Cardiac muscle cell (in vitro differentiated cells and primary cell): ENCODE results near the gene SURF6. TPM values are rescaled to one million over a fixed set of nuclear protein-coding genes. Genes with fewer than 3 reads are reported as not detected.
"Not testable (repeated sequence)": the region's sequence is repeated elsewhere in the genome, so short reads cannot be mapped to it uniquely, and the experiment has no call there.

ENCODE experiments used
- DNase-seq, 2 donors: peaks; one replicate each; pipeline versions ENCODE4 v3.0.0 to v3.0.0-alpha.2; 2010 to 2017; ENCODE audit warnings: low read depth in 1 of 2, low spot score in 1 of 2
- H3K27ac ChIP-seq: fragments of 200-600 bp; sonication (generic); 2 replicates; pipeline ENCODE4 v1.5.1; 2016
- H3K27me3 ChIP-seq: fragments of 200-600 bp; sonication (generic); 2 replicates; pipeline ENCODE4 v1.6.0; 2016; ENCODE audit warnings: control low read depth
- H3K36me3 ChIP-seq: fragments of 200-600 bp; sonication (generic); 2 replicates; pipeline ENCODE4 v1.5.1; 2016; ENCODE audit warnings: control low read depth
- H3K4me1 ChIP-seq: fragments of 200-600 bp; sonication (generic); 2 replicates; pipeline ENCODE4 v1.8.1; 2017; ENCODE audit warnings: low read depth, mild to moderate bottlenecking, mixed run types
- H3K4me3 ChIP-seq: fragments of 200-600 bp; sonication (generic); 2 replicates; pipeline ENCODE4 v1.5.1; 2016; ENCODE audit warnings: mild to moderate bottlenecking
- H3K9me3 ChIP-seq: fragments of 200-600 bp; sonication (generic); 2 replicates; pipeline ENCODE4 v1.5.1; 2017; ENCODE audit warnings: low read depth, mild to moderate bottlenecking, control low read depth
- polyA plus RNA-seq: library from polyadenylated mRNA; unstranded; fragments of >200 nt; fragmentation: Nextera tagmentation; extraction: Ambion mirVana; gene quantifications from 2 replicates; pipeline ENCODE4 v1.2.1, GENCODE V29; 2016
- total RNA-seq: library from RNA; depleted of rRNA; stranded (reverse); fragments of >200 nt; gene quantifications from 2 replicates; pipeline ENCODE4 v1.2.3, GENCODE V29; 2016
- TF ChIP-seq, protein P1 (sequence below): IDR thresholded peaks from 2 replicates; pipeline ENCODE4 v1.5.1; 2012; ENCODE audit warnings: low read depth, mild to moderate bottlenecking, low read length

SURF6 gene
- total and polyA plus RNA-seq, 2 experiments from 2014 or later = 26.9 to 33.6 TPM

DNA sequence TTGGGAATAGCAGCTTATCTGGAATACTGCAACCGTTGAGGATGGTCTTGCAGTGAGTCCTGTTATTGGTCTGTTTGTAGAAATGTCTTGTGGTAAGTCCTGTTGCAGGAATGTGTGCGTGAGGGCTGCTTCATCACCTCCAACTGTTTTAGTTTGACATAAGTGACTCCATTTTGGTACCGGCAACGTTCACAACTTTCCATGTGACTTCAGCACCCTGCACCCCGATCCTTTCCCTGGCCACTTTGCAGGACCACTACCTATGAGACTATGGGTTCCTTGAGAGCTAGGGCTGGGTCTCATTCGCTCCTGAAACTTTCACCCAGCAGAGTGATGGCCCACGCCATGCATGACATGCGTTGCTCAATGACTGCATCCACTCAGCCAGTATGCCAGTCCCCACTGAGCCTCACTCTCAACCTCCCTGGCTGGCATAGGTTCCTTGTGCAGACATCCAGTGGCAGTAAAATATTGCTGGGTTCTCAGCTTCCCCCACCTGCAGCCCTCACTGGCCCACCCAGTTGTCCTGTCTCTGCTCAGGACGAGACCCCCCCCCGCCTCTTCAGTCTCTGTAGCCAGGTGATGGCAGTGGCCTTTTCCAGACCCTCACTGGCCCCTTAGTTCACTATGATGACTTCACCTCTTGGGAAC, 8.0 kb downstream of the SURF6 start:
- Histone ChIP-seq H3K27me3 (no peaks in the 10 kb centered on the region), H3K4me1 (no peaks in the 10 kb centered on the region), H3K36me3 (peaks cover 24% of the 10 kb centered on the region), H3K27ac (no peak overlapping the region), H3K9me3 (no peaks in the 10 kb centered on the region), H3K4me3 (no peak overlapping the region)
- TF ChIP-seq, protein P1, sequence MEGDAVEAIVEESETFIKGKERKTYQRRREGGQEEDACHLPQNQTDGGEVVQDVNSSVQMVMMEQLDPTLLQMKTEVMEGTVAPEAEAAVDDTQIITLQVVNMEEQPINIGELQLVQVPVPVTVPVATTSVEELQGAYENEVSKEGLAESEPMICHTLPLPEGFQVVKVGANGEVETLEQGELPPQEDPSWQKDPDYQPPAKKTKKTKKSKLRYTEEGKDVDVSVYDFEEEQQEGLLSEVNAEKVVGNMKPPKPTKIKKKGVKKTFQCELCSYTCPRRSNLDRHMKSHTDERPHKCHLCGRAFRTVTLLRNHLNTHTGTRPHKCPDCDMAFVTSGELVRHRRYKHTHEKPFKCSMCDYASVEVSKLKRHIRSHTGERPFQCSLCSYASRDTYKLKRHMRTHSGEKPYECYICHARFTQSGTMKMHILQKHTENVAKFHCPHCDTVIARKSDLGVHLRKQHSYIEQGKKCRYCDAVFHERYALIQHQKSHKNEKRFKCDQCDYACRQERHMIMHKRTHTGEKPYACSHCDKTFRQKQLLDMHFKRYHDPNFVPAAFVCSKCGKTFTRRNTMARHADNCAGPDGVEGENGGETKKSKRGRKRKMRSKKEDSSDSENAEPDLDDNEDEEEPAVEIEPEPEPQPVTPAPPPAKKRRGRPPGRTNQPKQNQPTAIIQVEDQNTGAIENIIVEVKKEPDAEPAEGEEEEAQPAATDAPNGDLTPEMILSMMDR = no peak
- DNase-seq = no peak

DNA sequence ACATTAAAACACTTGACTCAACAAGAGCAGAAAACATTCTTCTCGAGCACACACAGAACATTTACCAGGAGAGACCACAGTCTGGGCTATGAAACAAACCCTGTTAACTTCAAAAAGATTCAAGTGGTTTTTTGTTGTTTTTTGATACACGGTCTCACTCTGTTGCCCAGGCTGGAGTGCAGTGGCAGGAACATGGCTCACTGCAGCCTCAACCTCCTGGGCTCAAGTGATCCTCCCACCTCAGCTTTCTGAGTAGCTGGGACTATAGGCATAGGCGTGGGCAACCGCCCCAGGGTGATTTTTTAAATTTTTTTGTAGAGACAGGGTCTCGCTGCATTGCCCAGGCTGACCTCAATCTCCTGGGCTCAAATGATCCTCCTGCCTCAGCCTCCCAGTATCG, 9.0 kb downstream of the SURF6 start:
- H3K27me3 ChIP-seq, H3K27ac ChIP-seq, H3K4me3 ChIP-seq, H3K9me3 ChIP-seq, DNase-seq, H3K4me1 ChIP-seq: not testable (repeated sequence)
- H3K36me3 ChIP-seq = peaks cover 19% of the 10 kb centered on the region

DNA sequence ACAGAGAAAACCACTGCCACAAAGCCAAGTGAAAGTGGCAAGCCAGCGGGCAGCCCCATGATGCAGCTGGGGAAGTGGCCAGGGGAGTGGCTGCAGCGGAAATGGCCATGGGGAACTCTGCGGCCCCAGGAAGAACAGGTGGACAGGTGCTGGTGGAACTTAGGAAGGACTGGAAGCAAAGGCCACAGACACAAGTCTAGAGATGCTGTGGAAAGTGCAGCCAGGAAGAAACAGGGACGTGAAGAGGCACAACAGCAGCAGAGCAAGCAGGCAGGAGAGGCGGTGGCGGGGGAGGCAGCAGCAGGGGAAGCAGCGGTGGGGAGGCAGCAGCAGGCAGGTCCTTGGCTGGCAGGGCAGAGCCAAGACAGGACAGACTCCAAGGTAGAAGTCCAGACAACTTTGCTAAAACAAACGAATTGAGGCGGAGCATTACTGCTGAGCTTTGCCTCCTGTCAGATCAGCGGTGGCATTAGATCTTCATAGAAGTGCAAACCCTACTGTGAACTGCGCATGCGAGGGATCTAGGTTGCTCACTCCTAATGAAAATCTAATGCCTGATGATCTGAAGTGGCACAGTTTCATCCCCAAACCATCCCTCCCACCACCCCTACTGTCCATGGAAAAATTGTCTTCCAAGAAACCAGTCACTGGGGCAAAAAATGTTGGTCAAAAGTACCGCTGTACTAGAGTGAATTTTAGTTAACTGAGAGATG, 11.8 kb downstream of the SURF6 start:
- H3K9me3 ChIP-seq = no peaks in the 10 kb centered on the region
- TF ChIP-seq, protein P1 = no peak
- H3K4me3 ChIP-seq = no peak overlapping the region
- no peak overlapping the region for H3K27ac ChIP-seq
- no peak for DNase-seq
- no peaks in the 10 kb centered on the region for H3K27me3 ChIP-seq
- H3K36me3 ChIP-seq = no peaks in the 10 kb centered on the region
- H3K4me1 ChIP-seq = no peaks in the 10 kb centered on the region

DNA sequence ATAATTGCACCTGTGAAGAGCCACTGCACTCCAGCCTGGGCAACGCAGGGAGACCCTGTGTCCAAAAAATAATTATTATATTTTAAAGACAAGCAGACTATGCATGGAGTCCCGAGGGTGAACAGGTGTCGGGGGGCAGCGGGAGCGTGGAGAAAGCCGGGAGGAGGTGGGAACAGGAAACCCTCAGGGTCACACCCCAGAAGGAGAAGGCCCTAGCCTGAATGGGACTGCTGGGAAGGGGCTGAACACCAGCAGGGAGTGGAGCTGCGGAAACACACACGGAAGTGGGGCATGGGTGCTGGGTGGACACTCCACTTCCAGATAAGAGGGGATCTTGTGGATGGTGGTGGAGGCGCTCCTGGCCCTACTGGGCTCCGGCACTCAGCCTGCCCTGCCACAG, 12.8 kb downstream of the SURF6 start:
- Histone ChIP-seq H3K36me3 (no peaks in the 10 kb centered on the region), H3K27ac (no peak overlapping the region), H3K4me1 (no peaks in the 10 kb centered on the region), H3K27me3 (no peaks in the 10 kb centered on the region), H3K9me3 (no peaks in the 10 kb centered on the region), H3K4me3 (no peak overlapping the region)
- no peak for DNase-seq
- TF ChIP-seq, protein P1 = no peak

DNA sequence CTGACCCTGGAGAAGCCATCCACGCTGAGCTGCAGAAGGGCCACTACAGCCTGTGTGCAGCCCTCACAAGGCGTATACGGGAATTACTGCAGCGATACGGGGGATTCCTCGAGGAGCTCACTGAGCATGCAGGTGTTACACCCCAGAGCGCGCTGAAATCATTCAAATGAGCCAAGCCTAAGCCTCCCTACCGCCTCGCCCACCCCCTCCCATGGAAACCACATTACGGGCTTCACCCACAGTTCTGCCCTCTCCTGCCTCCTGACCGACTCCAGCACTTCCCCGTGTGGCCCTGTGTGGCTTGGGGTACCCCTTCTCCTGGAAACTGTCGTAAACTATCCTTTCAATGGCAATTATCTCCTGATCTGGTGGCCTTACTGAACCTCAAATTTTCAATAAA, 13.3 kb downstream of the SURF6 start:
- TF ChIP-seq, protein P1 = no peak
- no peaks in the 10 kb centered on the region for H3K36me3 ChIP-seq
- no peaks in the 10 kb centered on the region for H3K4me1 ChIP-seq
- H3K27ac ChIP-seq = no peak overlapping the region
- no peaks in the 10 kb centered on the region for H3K9me3 ChIP-seq
- no peak for DNase-seq
- H3K4me3 ChIP-seq = no peak overlapping the region
- H3K27me3 ChIP-seq = no peaks in the 10 kb centered on the region

DNA sequence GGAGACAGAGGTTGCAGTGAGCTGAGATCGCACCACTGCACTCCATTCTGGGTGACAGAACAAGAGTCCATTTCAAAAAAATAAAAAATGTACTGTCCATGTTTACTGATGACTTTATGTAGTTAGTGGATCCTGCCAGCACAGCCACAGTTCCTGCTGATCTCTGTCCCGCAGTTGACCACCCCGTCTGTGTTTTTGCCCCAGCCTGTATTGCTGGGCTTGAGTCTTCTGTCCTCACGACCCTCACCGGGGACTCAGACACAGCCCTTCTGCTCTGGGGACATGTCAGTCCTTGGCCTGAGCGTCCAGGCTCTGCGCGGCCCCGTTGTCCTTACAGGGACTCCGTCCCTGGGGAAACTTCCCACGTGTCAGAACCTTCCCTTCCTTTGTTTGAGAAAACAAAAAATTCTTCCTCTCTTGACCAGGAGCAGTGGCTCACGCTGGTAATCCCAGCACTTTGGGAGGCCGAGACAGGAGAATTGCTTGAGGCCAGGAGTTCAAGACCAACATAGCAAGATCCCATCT, 14.5 kb downstream of the SURF6 start:
- H3K27me3 ChIP-seq = no peaks in the 10 kb centered on the region
- no peak for DNase-seq
- no peaks in the 10 kb centered on the region for H3K9me3 ChIP-seq
- no peaks in the 10 kb centered on the region for H3K4me1 ChIP-seq
- no peaks in the 10 kb centered on the region for H3K36me3 ChIP-seq
- no peak overlapping the region for H3K4me3 ChIP-seq
- no peak overlapping the region for H3K27ac ChIP-seq
- TF ChIP-seq, protein P1 = no peak
